ENCODE results near the gene LILRB2. TPM values are rescaled to one million over a fixed set of nuclear protein-coding genes. Genes with fewer than 3 reads are reported as not detected.
"Not testable (repeated sequence)": the region's sequence is repeated elsewhere in the genome, so short reads cannot be mapped to it uniquely, and the experiment has no call there.

Gene LILRB2
- 1.7 TPM for total RNA-seq

GRCh38 chr19:54281007-54281728, at the start of gene LILRB2:
Gene LILRB2, minus strand, starts transcription at chr19:54281110. Its CDS starts 614 bp downstream, at chr19:54280496.
- ATAC-seq: no peak

GRCh38 chr19:54329476-54330165, 48.7 kb upstream of the LILRB2 start:
- ATAC-seq (no peak), DNase-seq (ENCODE audit: low spot score) (no peak)

More at GRCh38 chr19:54281007-54281728, at the start of gene LILRB2:
- no peak for DNase-seq (ENCODE audit: low spot score)

- DNase-seq (ENCODE audit: low spot score); ATAC-seq: not testable (repeated sequence)
Measured at GRCh38 chr19:54328781-54329180, 47.9 kb upstream of the LILRB2 start.

- DNase-seq (ENCODE audit: low spot score): no peak
- no peak for ATAC-seq
Measured at GRCh38 chr19:54325631-54326030, 44.7 kb upstream of the LILRB2 start.

- ATAC-seq (peak; percentile 82), DNase-seq (ENCODE audit: low spot score) (no peak)
Measured at GRCh38 chr19:54325194-54325621, 44.3 kb upstream of the LILRB2 start.

GRCh38 chr19:54324071-54324470, 43.2 kb upstream of the LILRB2 start:
- ATAC-seq (no peak), DNase-seq (ENCODE audit: low spot score) (no peak)

- DNase-seq (ENCODE audit: low spot score); ATAC-seq: not testable (repeated sequence)
Measured at GRCh38 chr19:54322934-54323333, 42.0 kb upstream of the LILRB2 start.

GRCh38 chr19:54322295-54322694, 41.4 kb upstream of the LILRB2 start:
- DNase-seq (ENCODE audit: low spot score); ATAC-seq: not testable (repeated sequence)

- DNase-seq (ENCODE audit: low spot score): no peak
- ATAC-seq: no peak
Measured at GRCh38 chr19:54319892-54320670, 39.2 kb upstream of the LILRB2 start.

GRCh38 chr19:54319049-54319448, 38.1 kb upstream of the LILRB2 start:
- no peak for ATAC-seq
- DNase-seq (ENCODE audit: low spot score): no peak

GRCh38 chr19:54317965-54318240, 37.0 kb upstream of the LILRB2 start:
- DNase-seq (ENCODE audit: low spot score): no peak
- no peak for ATAC-seq

GRCh38 chr19:54317108-54317964, 36.4 kb upstream of the LILRB2 start:
- peak; percentile 22 for ATAC-seq
- DNase-seq (ENCODE audit: low spot score): no peak

GRCh38 chr19:54316746-54317107, 35.8 kb upstream of the LILRB2 start:
- peak; percentile 51 for DNase-seq (ENCODE audit: low spot score)
- peak; percentile 34 for ATAC-seq

- ATAC-seq: no peak
- DNase-seq (ENCODE audit: low spot score): peak; percentile 41
Measured at GRCh38 chr19:54315956-54316355, 35.0 kb upstream of the LILRB2 start.

GRCh38 chr19:54312436-54313377, 31.8 kb upstream of the LILRB2 start, which contains the start of gene LILRA5:
Gene LILRA5, minus strand, starts transcription at chr19:54313166. Its CDS starts 147 bp downstream, at chr19:54313019.
- ATAC-seq (peak; percentile 66), DNase-seq (ENCODE audit: low spot score) (peak; percentile 47)

GRCh38 chr19:54312011-54312410, 31.1 kb upstream of the LILRB2 start:
- DNase-seq (ENCODE audit: low spot score): no peak
- ATAC-seq: no peak

GRCh38 chr19:54311486-54311885, 30.6 kb upstream of the LILRB2 start:
- peak; percentile 43 for DNase-seq (ENCODE audit: low spot score)
- ATAC-seq: no peak

- DNase-seq (ENCODE audit: low spot score) (peak; percentile 26), ATAC-seq (no peak)
Measured at GRCh38 chr19:54310543-54310942, 29.6 kb upstream of the LILRB2 start.

GRCh38 chr19:54309811-54310210, 28.9 kb upstream of the LILRB2 start:
- DNase-seq (ENCODE audit: low spot score): peak; percentile 42
- no peak for ATAC-seq

Measured in left lobe of liver (tissue), 2 donors.